Measurements from ENCODE around the gene ING3. TPM values are rescaled to one million over a fixed set of nuclear protein-coding genes. Genes with fewer than 3 reads are reported as not detected.

The ING3 gene
- total and polyA plus RNA-seq, 10 donors: 10.2 to 40.9 (median 29.1) TPM

- no peak for TF ChIP-seq CTCF (IDR thresholded peaks at IDR 0.05 in 8 of 11, conservative IDR thresholded peaks at IDR 0.05 in 3 of 11)
- H3K27me3 ChIP-seq (replicated peaks in 1 of 7): peaks cover 0 to 33% (median 5%) of the 10 kb centered on the region in 7 donors
- intact Hi-C loops (cut with DNase I; ENCODE audit: low total_unique reads): no loop called here
- no peaks in the 10 kb centered on the region for H3K36me3 ChIP-seq
- no peak for DNase-seq
- peak overlapping the region in 7 of 8 donors; percentile 79 to 87 (median 84) for H3K27ac ChIP-seq
- 37 to 84% (median 66%) methylated on average over 6 of the region's 6 CpGs for WGBS, 5 donors
- H3K9me3 ChIP-seq: no peaks in the 10 kb centered on the region
- H3K4me3 ChIP-seq: peak overlapping the region; percentile 5 to 68 (median 44)
- H3K4me1 ChIP-seq: peaks cover 9 to 69% (median 34%) of the 10 kb centered on the region in 6 donors
These were observed 40.0 kb downstream of the ING3 start for GRCh38 chr7:120990468-120991118.

GRCh38 chr7:120991161-120991560 lies 40.6 kb downstream of the ING3 start:
- Histone ChIP-seq H3K9me3 (no peaks in the 10 kb centered on the region), H3K4me3 (peak overlapping the region; percentile 5 to 68 (median 44)), H3K4me1 (peaks cover 9 to 75% (median 40%) of the 10 kb centered on the region in 6 donors), H3K27me3 (replicated peaks in 1 of 7) (peaks cover 0 to 33% (median 5%) of the 10 kb centered on the region in 7 donors), H3K36me3 (no peaks in the 10 kb centered on the region), H3K27ac (peak overlapping the region in 7 of 8 donors; percentile 79 to 87 (median 84))
- intact Hi-C loops (cut with DNase I; ENCODE audit: low total_unique reads): no loop called here
- no peak for TF ChIP-seq POLR2AphosphoS5 (IDR thresholded peaks at IDR 0.05)
- TF ChIP-seq POLR2A (IDR thresholded peaks at IDR 0.05): no peak
- no peak for TF ChIP-seq CTCF (IDR thresholded peaks at IDR 0.05 in 8 of 11, conservative IDR thresholded peaks at IDR 0.05 in 3 of 11)
- 17 to 35% (median 27%) methylated on average over 1 of the region's 1 CpG for WGBS, 5 donors
- no peak for DNase-seq

- Histone ChIP-seq H3K4me3 (peak overlapping the region in 6 of 8 donors; percentile 17 to 68 (median 46)), H3K27ac (peak overlapping the region in 7 of 8 donors; percentile 21 to 87 (median 84)), H3K9me3 (no peaks in the 10 kb centered on the region), H3K27me3 (replicated peaks in 1 of 7) (peaks cover 0 to 33% (median 5%) of the 10 kb centered on the region in 7 donors), H3K36me3 (no peaks in the 10 kb centered on the region), H3K4me1 (peaks cover 10 to 79% (median 44%) of the 10 kb centered on the region in 6 donors)
- DNase-seq: no peak
- intact Hi-C loops (cut with DNase I; ENCODE audit: low total_unique reads): no loop called here
- TF ChIP-seq CTCF (IDR thresholded peaks at IDR 0.05 in 8 of 11, conservative IDR thresholded peaks at IDR 0.05 in 3 of 11) (no peak), POLR2AphosphoS5 (IDR thresholded peaks at IDR 0.05) (no peak), POLR2A (IDR thresholded peaks at IDR 0.05) (no peak)
- WGBS, 5 donors: 7 to 35% (median 12%) methylated on average over 2 of the region's 2 CpGs
These were observed 41.0 kb downstream of the ING3 start for GRCh38 chr7:120991581-120991980.

GRCh38 chr7:120992272-120992964 lies 41.8 kb downstream of the ING3 start:
- H3K27ac ChIP-seq: peak overlapping the region in 4 of 8 donors; percentile 83 to 87 (median 84)
- intact Hi-C loops (cut with DNase I; ENCODE audit: low total_unique reads): no loop called here
- H3K36me3 ChIP-seq: no peaks in the 10 kb centered on the region
- TF ChIP-seq POLR2AphosphoS5 (IDR thresholded peaks at IDR 0.05) (no peak), POLR2A (IDR thresholded peaks at IDR 0.05) (no peak), CTCF (IDR thresholded peaks at IDR 0.05 in 8 of 11, conservative IDR thresholded peaks at IDR 0.05 in 3 of 11) (no peak)
- peaks cover 14 to 85% (median 47%) of the 10 kb centered on the region in 6 donors for H3K4me1 ChIP-seq
- no peak for DNase-seq
- no peaks in the 10 kb centered on the region for H3K9me3 ChIP-seq
- peak overlapping the region in 3 of 8 donors; percentile 46 to 68 (median 48) for H3K4me3 ChIP-seq
- peaks cover 0 to 33% (median 5%) of the 10 kb centered on the region in 7 donors for H3K27me3 ChIP-seq (replicated peaks in 1 of 7)
